Measurements from ENCODE around the gene NUP98.

NUP98 gene

DNA sequence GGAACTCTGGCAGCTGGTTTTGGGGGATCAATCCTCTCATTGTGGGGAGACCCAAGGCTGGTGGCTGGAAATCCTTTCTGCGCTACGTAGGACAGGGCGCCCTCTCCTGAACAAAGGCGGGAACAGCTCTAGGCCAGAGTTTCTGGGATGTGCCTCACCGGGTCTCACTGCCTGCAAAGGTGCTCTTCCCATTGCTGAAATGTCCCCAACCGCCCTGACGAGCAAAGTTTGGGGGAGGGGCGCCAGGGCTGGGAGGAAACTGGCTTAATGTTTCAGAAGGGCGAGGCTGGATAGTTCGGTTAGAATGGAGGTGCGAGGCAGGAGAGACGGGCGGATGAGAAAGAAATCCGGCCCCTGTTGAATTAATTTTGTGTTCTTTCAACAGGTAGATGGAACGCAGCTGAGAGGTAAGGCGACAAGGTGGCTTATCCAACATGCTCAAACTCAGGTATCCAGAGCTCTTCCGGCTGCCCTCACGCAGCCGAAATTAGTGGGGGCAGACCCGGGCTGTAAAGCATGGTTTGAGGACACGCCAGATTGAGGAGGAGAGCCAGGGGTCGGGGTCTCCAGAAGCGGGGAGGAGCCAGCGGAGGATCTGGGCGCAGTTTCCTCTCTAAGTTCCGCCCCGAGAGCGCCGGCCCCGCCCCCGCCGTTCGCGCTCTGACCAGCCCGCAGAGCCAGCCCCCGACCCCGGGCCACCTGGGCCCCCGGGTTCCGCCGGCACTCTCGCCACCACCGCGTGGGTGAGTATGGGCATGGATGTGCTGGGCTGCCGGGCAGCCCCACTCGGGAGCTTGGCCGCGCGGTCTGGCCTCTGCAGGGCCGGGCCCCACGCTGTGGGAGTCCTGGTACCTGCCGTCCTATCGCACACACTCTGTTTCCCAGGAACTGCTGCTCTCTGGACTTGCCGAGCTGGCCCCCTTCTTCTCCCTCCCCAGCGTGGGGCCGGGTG lies 10.8 kb upstream of the NUP98 start, which contains the start of gene PGAP2 (continued):
- TF ChIP-seq ZNF555 (tag by site-specific recombination; conservative IDR thresholded peaks at IDR 0.05), result no peak
- TF ChIP-seq, protein P1, sequence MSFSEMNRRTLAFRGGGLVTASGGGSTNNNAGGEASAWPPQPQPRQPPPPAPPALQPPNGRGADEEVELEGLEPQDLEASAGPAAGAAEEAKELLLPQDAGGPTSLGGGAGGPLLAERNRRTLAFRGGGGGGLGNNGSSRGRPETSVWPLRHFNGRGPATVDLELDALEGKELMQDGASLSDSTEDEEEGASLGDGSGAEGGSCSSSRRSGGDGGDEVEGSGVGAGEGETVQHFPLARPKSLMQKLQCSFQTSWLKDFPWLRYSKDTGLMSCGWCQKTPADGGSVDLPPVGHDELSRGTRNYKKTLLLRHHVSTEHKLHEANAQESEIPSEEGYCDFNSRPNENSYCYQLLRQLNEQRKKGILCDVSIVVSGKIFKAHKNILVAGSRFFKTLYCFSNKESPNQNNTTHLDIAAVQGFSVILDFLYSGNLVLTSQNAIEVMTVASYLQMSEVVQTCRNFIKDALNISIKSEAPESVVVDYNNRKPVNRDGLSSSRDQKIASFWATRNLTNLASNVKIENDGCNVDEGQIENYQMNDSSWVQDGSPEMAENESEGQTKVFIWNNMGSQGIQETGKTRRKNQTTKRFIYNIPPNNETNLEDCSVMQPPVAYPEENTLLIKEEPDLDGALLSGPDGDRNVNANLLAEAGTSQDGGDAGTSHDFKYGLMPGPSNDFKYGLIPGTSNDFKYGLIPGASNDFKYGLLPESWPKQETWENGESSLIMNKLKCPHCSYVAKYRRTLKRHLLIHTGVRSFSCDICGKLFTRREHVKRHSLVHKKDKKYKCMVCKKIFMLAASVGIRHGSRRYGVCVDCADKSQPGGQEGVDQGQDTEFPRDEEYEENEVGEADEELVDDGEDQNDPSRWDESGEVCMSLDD (tag by site-specific recombination; IDR thresholded peaks at IDR 0.05), result 0 out of 2 replicates have a peak, but pooled peaks have one; percentile 27
- TF ChIP-seq, protein P2, sequence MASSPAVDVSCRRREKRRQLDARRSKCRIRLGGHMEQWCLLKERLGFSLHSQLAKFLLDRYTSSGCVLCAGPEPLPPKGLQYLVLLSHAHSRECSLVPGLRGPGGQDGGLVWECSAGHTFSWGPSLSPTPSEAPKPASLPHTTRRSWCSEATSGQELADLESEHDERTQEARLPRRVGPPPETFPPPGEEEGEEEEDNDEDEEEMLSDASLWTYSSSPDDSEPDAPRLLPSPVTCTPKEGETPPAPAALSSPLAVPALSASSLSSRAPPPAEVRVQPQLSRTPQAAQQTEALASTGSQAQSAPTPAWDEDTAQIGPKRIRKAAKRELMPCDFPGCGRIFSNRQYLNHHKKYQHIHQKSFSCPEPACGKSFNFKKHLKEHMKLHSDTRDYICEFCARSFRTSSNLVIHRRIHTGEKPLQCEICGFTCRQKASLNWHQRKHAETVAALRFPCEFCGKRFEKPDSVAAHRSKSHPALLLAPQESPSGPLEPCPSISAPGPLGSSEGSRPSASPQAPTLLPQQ (tag by site-specific recombination; IDR thresholded peaks at IDR 0.05), result peak; percentile 36; the same call in 1 of the 2 replicates
- TF ChIP-seq ZNF302 (tag by site-specific recombination; IDR thresholded peaks at IDR 0.05; ENCODE audit: low read depth), result no peak
- no peak for TF ChIP-seq MYNN (tag by site-specific recombination; IDR thresholded peaks at IDR 0.05; ENCODE audit: borderline replicate concordance)
- TF ChIP-seq ZNF76 (tag by site-specific recombination; IDR thresholded peaks at IDR 0.05; ENCODE audit: borderline replicate concordance, low read depth), result no peak
- TF ChIP-seq ZNF48 (tag by site-specific recombination; IDR thresholded peaks at IDR 0.05), result no peak
- TF ChIP-seq KLF1 (tag by site-specific recombination; IDR thresholded peaks at IDR 0.05), result no peak
- TF ChIP-seq ZNF274 (IDR thresholded peaks at IDR 0.05; ENCODE audit: low read length), result no peak
- TF ChIP-seq ZNF274 (tag by site-specific recombination; IDR thresholded peaks at IDR 0.05; ENCODE audit: borderline replicate concordance), result no peak
- no peak for TF ChIP-seq ZNF558 (tag by site-specific recombination; IDR thresholded peaks at IDR 0.05)
- no peak for TF ChIP-seq ZNF530 (tag by site-specific recombination; IDR thresholded peaks at IDR 0.05; ENCODE audit: low read depth)
- no peak for TF ChIP-seq ZNF707 (tag by site-specific recombination; IDR thresholded peaks at IDR 0.05)
- no peak for TF ChIP-seq ZNF785 (tag by site-specific recombination; IDR thresholded peaks at IDR 0.05)
- no peak for TF ChIP-seq ZFP3 (tag by site-specific recombination; IDR thresholded peaks at IDR 0.05; ENCODE audit: low read depth)
- no peak for TF ChIP-seq ZNF157 (tag by site-specific recombination; IDR thresholded peaks at IDR 0.05)
- no peak for TF ChIP-seq ZNF184 (tag by site-specific recombination; IDR thresholded peaks at IDR 0.05)
- no peak for TF ChIP-seq ZNF138 (tag by site-specific recombination; IDR thresholded peaks at IDR 0.05; ENCODE audit: borderline replicate concordance)
- TF ChIP-seq, protein P3, sequence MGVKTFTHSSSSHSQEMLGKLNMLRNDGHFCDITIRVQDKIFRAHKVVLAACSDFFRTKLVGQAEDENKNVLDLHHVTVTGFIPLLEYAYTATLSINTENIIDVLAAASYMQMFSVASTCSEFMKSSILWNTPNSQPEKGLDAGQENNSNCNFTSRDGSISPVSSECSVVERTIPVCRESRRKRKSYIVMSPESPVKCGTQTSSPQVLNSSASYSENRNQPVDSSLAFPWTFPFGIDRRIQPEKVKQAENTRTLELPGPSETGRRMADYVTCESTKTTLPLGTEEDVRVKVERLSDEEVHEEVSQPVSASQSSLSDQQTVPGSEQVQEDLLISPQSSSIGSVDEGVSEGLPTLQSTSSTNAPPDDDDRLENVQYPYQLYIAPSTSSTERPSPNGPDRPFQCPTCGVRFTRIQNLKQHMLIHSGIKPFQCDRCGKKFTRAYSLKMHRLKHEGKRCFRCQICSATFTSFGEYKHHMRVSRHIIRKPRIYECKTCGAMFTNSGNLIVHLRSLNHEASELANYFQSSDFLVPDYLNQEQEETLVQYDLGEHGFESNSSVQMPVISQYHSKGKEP (tag by site-specific recombination; IDR thresholded peaks at IDR 0.05), result no peak
- peak; percentile 50; the same call in 1 of the 2 replicates for TF ChIP-seq SP3 (tag by site-specific recombination; IDR thresholded peaks at IDR 0.05)
- TF ChIP-seq KLF8 (tag by site-specific recombination; IDR thresholded peaks at IDR 0.05), result no peak
- TF ChIP-seq GFI1B (tag by site-specific recombination; IDR thresholded peaks at IDR 0.05), result no peak
- TF ChIP-seq ZNF549 (tag by site-specific recombination; IDR thresholded peaks at IDR 0.05), result no peak
- TF ChIP-seq, protein P4, sequence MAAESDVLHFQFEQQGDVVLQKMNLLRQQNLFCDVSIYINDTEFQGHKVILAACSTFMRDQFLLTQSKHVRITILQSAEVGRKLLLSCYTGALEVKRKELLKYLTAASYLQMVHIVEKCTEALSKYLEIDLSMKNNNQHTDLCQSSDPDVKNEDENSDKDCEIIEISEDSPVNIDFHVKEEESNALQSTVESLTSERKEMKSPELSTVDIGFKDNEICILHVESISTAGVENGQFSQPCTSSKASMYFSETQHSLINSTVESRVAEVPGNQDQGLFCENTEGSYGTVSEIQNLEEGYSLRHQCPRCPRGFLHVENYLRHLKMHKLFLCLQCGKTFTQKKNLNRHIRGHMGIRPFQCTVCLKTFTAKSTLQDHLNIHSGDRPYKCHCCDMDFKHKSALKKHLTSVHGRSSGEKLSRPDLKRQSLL (tag by site-specific recombination; IDR thresholded peaks at IDR 0.05), result no peak
- TF ChIP-seq, protein P5, sequence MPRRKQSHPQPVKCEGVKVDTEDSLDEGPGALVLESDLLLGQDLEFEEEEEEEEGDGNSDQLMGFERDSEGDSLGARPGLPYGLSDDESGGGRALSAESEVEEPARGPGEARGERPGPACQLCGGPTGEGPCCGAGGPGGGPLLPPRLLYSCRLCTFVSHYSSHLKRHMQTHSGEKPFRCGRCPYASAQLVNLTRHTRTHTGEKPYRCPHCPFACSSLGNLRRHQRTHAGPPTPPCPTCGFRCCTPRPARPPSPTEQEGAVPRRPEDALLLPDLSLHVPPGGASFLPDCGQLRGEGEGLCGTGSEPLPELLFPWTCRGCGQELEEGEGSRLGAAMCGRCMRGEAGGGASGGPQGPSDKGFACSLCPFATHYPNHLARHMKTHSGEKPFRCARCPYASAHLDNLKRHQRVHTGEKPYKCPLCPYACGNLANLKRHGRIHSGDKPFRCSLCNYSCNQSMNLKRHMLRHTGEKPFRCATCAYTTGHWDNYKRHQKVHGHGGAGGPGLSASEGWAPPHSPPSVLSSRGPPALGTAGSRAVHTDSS (tag by site-specific recombination; IDR thresholded peaks at IDR 0.05), result no peak
- TF ChIP-seq ZNF311 (tag by site-specific recombination; IDR thresholded peaks at IDR 0.05; ENCODE audit: borderline replicate concordance), result no peak
- TF ChIP-seq ZNF404 (tag by site-specific recombination; IDR thresholded peaks at IDR 0.05), result no peak
- no peak for TF ChIP-seq ZNF610 (tag by site-specific recombination; IDR thresholded peaks at IDR 0.05; ENCODE audit: borderline replicate concordance)
- TF ChIP-seq SCRT2 (tag by site-specific recombination; IDR thresholded peaks at IDR 0.05), result peak; percentile 99
- TF ChIP-seq ZNF560 (tag by site-specific recombination; IDR thresholded peaks at IDR 0.05; ENCODE audit: borderline replicate concordance), result no peak
- TF ChIP-seq ZNF19 (tag by site-specific recombination; IDR thresholded peaks at IDR 0.05; ENCODE audit: low read depth), result no peak
- no peak for TF ChIP-seq ZBTB1 (tag by site-specific recombination; IDR thresholded peaks at IDR 0.05)

Measured in HEK293 (cell line).